HG03196 (cell line): ENCODE data around the gene SIPA1L3.

ENCODE experiments used
- ATAC-seq: cut with Tn5 transposase; IDR thresholded peaks from one replicate; pipeline ENCODE4 v1.9.1; 2021; ENCODE audit not compliant: unreplicated experiment

SIPA1L3 gene

DNA sequence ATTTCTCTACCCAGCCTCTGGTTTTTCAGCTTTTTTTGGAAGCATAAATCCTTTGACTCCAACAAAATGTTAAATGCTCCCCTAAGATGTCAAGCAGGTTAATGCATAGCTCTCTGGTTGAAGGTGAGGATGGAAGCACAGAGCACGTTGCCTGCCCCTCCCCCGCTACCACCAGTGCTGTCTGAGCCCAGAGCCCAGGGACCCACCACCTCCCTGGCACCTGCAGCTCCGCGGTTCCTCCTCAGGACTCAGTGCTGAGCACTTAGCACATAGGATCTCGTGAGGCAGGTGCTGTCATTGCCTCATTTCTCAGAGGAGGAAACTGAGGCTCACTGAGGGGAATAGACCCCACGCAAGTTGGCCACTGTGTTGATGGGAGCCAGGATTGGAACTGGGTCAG, 268.4 kb downstream of the SIPA1L3 start:
- no peak for ATAC-seq

DNA sequence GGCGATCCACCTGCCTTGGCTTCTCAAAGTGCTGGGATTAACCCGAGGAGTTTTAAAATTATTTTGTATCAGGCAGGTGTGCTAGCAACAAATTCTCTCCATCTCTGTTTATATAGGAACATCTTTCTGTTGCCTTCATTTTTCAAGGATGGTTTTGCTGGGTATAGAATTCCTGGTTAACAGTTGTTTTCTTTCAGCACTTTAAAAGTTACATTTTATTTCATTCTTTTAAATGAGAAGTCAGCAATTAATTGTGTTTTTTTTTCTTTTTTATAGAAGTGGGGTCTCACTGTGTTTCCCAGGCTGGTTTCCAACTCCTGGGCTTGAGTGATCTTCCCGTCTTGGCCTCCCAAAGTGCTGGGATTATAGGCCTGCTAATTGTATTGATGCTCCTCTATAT, 273.1 kb downstream of the SIPA1L3 start:
- ATAC-seq: no peak

DNA sequence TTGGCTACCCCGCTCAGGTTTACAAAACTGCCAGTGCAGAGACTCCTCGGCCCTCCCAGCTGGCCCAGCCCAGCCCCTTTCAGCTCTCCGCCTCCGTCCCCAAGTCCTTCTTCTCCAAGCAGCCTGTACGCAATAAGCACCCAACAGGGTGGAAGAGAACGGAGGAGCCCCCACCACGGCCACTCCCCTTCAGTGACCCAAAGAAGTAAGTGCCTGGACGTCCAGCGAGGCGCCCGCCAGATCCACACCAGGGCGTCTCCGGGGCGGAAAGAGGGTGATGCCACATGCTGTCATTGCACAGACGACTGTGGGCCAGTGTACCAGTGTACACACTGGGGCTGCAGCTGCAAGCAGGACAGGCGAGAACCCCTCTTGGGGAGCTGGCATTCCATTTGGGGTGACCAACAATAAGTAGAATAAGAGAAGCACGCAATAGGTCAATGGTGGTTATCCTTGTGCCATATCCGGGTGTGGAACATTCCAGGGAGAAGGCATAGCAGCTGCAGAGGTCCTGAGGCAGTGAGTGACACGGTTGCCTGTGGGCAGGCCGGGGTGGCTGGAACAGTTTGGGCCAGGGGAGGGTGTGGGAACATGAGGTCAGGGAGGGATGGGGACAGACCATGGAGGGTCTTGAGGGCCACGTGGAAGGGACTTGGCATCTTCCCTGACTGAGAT, 275.7 kb downstream of the SIPA1L3 start:
- ATAC-seq: no peak

DNA sequence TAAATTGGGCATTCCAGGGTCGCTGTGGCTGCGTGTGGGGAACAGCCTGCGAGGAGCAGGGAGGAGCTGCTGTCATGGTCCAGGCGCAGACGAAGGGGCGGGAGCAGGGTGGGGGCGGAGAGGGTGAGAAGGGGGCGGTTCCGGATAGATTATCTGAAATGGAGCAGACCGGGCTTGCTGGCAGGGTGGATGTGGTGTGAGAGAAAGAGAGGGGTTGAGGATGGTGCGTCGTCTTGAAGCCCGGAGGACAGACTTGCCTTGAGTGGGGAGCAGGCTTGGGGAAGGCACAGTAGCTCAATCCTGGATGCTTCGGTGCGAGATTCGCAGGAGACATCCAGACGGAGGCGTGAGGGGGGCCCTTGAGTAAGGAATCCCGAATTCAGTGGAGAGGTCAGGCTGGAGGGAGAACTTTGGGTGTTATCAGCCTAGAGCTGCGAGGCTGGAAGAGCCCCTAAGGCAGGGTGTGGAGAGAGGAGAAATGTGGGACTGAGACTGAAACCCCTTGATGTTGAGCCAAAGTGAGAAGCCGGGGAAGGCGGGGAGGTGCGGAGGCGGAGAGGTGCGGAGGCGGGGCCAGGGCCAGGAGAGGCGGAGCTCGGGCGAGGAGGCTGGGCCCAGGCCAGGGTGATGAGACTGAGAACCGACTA, 276.4 kb downstream of the SIPA1L3 start:
- no peak for ATAC-seq

DNA sequence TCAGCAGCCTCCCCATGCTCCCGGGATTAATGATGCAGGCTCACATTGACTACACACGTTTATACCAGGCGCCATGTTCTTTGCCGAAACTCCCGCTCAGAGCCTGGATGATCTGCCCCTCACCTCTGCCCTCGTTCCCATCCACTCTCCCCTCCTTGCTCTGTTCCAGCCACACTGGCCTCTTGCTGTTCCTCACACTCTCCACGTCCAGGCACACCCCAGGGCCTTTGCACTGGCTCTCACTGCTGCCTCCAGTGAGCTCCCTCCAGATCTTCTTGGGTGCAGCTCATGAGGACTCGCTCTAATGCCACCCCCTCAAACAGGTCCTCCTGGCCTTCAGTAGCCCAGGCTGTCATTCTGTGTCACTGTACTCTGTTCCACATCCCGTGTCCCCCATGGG, 277.8 kb downstream of the SIPA1L3 start:
- no peak for ATAC-seq

DNA sequence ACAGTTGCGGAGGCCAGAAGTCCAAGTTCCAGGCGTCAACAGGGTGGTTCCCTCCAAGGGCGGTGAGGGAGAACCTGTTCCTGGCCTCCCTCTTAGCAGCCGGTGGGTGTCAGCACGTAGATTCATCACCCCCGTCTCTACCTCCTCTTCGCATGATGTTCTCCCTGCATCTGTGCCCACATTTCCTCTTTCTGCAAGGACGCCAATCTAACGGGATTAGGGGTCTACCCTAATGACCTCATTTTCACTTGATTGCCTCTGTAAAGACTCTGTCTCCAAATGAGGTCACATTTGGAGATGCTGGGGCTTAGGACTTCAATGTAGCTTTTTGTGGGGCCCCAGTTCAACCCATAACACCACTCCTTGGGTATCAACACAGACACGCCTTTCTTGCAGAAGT, 278.6 kb downstream of the SIPA1L3 start:
- ATAC-seq: no peak

DNA sequence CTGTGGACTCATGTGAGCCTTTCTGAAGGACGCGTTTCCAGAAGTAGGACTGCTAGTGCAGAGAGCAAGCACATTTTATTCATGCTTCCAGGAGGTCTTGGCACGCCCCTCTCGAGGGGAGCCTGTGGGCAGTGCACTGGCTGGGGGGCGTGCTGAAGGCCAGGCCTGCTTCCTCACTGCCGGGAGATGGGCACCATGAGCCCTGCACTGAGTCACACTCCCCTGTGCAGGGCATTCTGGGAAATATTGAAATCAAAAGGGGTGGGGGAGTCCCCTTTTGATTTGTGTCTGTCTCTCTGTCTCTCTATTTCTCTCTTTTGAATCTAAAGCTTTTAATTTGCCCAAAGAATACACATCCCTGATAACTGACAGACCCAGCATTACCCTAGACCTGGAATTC, 283.1 kb downstream of the SIPA1L3 start:
- ATAC-seq: no peak

DNA sequence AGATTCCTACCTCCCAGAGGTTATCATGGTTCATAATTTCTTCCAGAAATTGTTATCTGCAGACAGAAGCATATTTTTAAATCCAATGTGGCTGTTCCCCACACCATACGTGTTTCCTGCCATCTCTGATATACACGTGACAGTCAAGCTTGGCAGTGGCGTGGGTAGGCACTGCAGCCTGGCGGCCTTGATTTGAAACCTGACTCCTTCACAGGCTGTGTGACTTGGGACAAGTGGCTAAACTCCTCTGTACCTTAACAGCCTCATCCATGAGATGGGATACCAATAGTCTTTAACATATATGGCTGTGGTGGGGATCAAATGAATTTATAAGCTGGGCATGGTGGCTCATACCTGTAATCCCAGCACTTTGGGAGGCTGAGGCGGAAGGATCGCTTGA, 283.8 kb downstream of the SIPA1L3 start:
- no peak for ATAC-seq

DNA sequence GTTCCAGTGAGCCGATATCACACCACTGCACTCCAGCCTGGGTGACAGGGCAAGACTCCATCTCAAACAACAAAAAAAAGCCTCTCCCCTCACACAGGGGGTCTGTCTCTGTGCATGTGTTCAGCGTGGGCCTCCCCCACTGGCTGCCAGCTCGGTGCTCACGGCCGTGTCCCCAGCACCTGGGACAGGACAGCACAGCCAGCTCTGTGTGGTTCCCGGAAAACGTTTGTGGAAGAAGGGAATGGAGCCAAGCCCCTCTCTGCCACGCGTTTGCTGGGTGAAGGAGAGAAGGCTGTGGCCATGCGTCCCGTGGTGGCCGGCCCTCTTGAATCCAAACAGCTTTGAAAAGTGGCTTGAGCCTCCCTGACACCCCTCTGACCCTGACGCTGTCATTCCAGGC, 284.7 kb downstream of the SIPA1L3 start:
- ATAC-seq: no peak

DNA sequence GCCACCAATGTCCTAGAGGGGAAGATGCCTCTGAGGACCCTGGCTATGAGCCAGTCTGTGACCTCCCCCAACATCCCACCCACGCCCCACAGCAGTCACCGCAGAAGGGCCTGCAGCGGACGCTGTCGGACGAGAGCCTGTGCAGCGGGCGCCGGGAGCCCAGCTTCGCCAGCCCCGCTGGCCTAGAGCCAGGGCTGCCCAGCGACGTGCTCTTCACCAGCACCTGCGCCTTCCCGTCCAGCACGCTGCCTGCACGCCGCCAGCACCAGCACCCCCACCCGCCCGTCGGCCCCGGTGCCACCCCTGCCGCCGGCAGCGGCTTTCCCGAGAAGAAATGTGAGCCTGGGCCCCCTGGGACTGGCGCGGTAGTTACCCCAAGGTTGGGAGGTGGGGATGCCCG, 286.4 kb downstream of the SIPA1L3 start:
- ATAC-seq: no peak

DNA sequence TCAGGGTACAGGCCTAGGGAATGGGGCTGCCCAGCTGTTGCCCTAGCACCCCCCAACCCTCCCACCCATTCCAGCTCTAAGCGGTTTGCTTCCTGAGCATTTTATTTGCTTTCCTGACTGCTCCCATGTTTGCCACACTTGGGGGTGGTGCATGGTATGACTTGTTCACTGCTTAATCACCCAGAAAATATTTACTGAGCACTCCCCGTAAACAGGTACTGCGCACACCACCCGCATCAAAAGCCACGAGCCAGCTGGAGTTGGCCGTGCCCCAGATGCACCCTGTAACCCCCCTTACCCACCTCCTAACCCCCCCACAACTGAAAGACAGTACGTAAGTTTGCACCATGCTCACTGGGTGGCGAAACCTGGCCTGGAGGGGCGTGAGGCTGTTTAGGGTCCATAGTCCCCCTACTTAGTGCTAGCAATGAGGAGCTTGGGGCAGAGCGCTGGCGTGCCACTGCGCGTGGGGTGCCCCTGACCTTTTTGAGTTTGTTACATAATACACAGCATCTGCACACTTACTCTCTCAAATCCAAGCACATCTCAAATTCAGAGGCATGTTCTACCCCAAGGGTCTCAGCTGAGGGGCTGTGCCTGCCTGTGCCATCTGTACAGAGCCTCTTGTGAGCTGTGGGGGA, 287.2 kb downstream of the SIPA1L3 start:
- no peak for ATAC-seq

DNA sequence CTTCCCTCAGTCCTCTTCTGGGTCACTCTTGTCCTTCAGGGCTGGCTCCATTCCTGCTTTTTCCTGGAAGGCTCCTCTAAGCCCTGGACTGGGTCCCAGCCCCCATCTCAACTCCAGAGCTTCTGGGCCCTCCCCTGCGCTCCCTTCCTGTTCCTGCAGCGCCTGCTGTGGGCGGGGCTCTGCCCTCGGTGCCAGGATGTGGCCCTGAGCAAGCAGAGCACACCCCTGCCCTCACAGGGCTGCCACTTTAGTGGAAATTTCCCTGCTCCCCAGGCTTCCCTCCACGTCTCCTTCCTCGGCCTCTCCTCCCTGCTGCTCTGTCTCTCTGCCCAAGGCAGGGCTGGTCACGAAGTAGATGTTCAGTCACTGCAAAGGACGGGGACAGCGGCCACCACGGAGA, 288.2 kb downstream of the SIPA1L3 start:
- no peak for ATAC-seq

DNA sequence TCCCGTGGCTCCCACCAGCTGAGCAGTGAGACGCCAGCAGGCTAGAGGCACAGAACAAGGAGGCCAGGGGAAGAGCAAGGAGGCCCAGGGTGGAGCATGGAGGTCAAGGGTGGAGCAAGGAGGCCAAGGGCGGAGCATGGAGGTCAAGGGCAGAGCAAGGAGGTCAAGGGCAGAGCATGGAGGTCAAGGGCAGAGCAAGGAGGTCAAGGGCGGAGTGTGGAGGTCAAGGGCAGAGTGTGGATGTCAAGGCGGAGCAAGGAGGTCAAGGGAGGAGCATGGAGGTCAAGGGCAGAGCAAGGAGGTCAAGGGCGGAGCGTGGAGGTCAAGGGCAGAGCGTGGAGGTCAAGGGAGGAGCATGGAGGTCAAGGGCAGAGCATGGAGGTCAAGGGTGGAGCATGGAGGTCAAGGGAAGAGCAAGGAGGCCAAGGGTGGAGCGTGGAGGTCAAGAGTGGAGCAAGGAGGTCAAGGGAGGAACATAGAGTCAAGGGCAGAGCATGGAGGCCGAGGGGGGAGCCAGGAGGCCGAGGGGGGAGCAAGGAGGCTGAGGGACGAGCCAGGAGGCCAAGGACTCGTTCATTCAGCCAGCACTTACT, 289.3 kb downstream of the SIPA1L3 start:
- ATAC-seq: no peak

DNA sequence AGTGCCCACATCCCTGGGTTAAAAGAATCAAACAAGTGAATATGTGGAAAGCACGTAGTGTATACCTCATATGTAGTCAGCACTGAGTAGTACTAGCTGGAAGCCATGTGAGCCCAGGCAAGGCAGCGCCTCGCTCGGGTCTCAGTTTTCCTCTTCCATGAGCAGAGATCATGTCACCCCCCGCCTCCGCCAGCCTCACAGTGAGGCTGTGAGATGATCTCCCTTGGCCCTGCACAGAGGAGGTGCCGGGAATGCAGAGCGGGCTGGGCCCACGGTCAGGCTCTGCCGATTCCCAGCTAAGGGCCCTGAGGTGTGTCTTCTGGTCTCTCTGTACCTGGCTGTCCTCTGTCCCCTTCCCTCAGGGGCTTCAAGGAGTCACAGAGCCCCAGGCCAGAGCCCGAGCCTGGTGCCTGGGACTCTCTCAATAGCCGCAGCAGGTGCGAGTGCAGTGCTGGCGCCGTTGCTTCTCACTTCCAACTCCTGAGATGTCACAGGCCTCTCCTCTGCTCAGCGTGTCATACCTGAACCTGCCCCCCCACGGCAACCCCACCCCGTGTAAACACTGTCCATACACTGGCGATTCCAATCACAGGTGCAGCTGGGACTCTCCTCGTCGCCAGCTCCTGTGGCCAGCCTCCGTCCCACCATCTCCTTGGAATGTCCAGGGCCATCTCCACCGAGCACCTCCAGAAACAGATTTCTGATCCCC, 290.1 kb downstream of the SIPA1L3 start:
- no peak for ATAC-seq

DNA sequence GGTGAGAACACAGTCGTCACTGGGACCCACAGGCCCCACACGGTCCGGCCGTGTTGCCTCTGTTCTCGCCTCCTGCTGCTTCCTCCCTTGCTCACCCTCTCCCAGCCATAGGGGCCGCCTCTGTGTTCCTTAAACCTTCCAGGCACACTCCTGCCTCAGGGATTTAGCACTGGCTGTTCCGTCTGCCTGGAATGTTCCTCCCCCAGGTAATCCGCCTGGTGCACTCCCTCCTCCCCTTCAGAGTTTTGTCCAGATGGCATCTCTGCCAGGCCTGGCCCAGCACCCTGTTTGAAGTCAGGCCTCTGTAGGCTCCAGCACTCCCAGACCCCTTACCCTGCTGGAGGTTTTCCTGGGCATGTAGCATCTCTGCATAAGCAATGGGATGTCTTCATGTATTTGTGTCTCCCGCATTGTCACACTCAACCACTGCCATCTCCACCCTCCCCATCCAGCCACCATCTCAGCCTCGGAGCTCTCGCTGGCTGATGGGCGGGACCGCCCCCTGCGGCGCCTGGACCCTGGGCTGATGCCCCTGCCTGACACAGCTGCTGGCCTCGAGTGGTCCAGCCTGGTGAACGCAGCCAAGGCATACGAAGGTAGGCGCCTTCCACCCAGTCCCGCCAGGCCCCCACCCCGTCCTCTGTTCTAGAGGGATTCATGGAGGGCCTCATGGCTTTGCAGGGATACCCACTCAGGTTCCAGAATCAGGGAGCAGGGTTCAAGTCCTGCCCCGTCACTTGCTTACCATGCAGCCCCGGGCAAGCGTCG, 291.1 kb downstream of the SIPA1L3 start:
- ATAC-seq: no peak

DNA sequence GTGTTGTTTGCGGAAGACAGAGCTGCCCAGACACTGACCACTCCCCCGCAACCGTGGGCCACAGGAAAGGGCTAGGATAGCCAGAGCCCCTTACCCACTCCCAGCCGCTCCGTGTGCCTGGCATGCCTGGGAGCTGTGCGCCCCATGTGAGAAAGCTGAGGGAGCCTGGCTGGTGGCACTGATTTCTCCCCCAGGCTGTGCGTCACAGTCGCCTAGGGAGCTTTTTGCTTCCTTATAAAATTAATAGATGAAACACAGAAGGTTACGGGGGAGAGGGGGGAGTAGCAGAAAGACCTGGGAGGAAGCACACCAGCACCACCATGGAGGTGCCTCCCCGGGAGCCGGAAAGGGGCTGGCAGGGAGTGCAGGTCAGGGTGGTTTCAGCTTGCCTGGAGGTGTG, 292.3 kb downstream of the SIPA1L3 start:
- ATAC-seq: no peak

DNA sequence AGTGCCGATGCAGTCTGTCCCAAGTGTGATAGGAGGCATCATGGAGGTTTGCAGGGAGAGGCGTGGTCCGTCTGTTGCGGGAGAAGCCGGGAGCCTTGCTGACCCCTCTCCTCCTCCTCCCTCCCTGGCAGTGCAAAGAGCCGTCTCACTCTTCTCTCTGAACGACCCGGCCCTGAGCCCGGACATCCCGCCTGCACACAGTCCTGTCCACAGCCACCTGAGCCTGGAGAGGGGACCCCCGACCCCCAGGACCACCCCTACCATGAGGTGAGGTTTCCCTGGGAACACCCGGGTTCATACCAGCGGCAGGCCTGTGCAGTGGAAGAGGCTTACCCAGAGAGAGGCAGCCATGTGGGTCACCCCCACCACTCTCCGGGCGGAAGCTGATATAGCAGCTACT, 294.7 kb downstream of the SIPA1L3 start:
- no peak for ATAC-seq

DNA sequence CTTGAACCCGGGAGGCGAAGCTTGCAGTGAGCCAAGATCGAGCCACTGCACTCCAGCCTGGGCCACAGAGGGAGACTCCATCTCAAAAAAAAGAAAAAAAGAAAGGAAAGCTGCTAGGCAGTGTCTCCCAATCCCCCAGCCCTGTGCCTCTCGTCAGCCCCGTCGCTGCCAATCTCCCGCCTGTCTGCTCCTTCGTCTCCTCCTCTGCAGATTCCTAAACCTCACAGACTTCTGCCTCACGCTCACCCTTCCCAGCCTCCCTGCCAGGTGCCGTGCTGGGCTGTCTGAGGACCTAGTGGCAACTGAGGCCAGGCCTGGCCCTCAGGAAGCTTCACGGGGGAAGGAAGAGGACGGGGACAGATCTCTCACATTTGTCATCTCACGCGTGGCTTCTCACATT, 295.5 kb downstream of the SIPA1L3 start:
- ATAC-seq: no peak

DNA sequence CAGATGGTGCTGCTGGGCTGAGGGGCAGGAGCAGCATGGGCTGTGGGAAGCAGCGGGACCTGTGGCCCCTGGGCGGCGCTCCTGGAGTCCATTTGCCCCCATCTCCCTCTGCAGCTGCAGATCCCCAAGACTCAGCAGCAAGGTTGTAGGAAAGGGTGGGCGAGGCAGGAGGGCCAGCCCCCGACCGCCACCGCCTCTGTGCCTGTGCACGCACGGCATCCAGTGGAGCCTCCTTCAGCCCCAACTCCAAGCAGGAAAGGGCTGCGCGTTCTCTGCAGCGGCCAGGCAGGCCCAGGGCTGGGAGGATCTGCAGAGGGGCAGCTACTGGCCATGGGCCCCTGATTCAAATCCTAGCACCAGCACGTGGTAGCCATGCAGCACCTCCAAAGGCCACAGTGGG, 296.2 kb downstream of the SIPA1L3 start:
- no peak for ATAC-seq

DNA sequence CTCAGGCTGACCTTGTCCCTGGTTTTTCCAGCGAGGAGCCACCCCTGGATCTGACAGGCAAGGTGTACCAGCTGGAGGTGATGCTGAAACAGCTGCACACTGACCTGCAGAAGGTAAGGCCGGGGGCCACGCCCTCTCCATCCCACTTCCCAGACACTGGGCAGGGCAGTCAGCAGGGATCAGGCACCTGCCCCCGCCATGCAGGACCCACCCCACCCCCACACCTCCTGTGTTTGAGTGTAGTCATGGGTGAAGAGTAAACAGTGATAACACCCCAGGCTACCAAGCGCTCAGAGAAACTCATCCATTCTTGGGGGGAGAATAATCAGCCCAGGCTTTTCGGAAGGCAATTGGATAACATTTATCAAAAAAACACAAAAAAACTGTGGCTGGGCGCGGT, 297.1 kb downstream of the SIPA1L3 start:
- no peak for ATAC-seq

DNA sequence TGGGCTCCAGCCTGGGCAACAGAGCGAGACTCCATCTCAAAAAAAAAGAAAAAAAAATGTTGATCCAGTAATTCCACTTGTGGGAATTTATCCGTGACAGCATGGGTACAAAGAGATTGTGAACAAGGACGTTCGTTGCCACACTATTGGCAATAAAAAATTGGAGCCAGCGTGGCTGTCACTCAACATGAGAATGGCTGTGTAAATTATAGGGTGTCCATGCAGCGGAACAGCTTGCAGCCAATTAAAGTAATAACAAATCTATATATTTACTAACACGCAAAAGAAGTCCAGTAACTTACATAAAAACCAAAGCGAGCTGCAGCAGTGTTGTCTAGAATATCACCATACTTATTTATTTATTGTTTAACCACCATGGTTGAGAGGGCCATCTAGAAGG, 297.7 kb downstream of the SIPA1L3 start:
- no peak for ATAC-seq
